HL-60/S4 treated with phorbol 12-myristate 13-acetate at 8.2 ng/mL for 4 days and 3 days (cell line): Measurements from ENCODE around the gene CAMTA1.

Experiments used
- in situ Hi-C: fragments of 300-500 bp; cut with MboI; formaldehyde crosslinking; loops from 2 replicates; pipeline ENCODE4 v1.15.0; 2022; ENCODE audit warnings: low sequenced_read_pairs

Gene CAMTA1

DNA sequence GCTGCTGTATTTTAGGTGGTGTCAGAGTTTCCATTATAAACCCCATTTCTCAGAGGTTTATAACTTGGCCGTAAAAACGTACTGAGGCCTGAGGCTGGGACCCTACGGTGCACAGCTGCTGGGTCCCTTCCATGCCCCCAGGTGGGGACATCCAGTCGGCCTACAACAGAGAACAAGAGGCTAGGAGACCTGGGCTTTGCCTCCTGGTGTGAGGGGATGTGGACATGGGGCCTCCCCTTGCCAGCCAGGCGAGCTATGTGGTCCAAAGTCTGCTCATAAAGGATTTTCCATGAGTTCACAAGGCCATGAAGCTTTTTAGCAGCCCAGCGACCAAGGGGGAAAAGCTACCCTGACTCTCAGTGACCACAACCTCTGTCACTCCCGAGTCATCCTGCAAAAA, 724.3 kb downstream of the CAMTA1 start:
- in situ Hi-C loops, result no loop called here

DNA sequence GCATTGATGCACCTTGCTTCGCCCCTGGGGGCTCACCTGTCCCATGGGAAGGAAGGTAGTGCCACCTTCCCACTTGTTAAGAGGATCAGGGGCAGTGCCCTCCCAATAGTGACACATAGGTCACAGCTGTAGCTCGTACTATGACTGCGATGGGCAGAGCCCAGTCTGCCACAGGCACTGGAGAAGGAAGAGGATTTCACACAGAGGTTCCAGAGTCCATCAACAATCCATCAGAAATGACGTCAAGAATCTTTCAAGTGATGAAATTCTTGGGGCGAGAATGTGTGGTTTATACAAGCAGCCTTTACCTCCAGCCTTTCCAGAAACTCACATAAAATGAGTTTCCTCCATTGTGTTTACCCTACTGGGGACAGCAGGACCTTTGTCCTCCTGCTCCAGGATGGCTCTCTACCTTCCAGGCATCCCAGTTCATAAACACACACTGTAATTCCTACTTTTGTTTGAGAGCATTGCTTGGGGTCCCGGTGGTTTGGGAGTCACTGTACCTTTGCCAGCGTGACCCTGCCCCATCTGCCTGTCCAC, 725.2 kb downstream of the CAMTA1 start:
- in situ Hi-C loops, result no loop called here

- in situ Hi-C loops, result no loop called here
Measured at GRCh38 chr1:7511381-7511780, 726.1 kb downstream of the CAMTA1 start.

DNA sequence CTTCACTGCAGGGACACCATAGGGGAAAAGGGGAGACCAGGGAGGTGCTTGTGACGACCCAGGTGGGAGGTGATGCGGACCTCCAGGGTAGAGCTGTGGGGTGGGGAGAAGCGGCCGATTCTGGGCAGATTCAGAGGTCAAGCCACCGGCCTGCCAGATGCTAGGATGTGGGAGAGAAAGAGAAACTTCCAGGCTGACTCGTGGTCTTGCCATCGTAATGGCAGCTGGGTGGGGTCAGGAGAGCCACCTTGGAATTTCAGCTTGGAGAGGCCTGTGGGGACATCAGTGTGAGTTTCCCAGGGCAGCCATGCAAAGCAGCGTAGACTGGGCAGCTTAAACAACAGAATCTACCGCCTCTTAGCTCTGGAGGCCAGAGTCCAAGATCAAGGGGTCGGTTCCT, 727.8 kb downstream of the CAMTA1 start:
- in situ Hi-C loops, result no loop called here

DNA sequence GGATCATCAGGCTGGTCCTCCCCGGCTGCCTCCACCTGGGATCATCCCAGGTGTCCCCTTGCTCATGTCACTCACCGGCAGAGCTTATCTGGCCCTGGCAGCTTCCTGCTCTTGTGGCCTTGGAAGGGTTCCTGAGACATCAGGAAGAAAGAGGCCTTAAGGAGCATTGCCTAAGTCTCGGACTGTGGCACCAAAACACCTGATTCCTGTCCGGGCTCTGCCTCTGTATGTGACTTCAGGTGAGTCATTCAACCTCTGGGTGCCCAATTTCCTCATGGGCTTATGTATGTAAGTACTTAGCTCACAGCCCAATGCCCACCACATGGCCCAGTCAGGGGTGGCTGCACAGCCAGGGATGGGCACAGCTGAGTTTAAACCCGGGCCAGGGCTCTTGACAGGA, 729.9 kb downstream of the CAMTA1 start:
- in situ Hi-C loops, result no loop called here

- in situ Hi-C loops, result no loop called here
Measured at GRCh38 chr1:7515904-7516303, 730.6 kb downstream of the CAMTA1 start.

DNA sequence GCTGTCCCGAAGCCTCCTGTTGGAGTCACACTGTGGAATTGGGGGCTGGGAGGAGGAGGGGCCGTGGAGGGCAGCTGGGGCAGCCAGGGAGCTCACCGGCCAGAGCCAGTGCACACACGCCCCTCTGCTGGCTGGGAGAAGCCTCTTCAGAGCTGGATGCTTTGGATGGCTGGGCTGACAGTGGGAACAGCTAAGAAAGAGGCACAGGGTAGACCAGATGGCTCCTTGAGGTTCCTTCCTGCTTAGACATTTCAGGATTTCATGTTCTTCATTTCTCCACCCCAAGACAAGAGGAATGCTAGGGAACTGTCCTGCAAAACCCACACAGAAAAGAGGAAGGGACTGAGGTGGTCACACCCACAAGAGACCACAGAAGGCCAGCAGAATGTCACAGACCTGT, 731.1 kb downstream of the CAMTA1 start:
- in situ Hi-C loops, result no loop called here

DNA sequence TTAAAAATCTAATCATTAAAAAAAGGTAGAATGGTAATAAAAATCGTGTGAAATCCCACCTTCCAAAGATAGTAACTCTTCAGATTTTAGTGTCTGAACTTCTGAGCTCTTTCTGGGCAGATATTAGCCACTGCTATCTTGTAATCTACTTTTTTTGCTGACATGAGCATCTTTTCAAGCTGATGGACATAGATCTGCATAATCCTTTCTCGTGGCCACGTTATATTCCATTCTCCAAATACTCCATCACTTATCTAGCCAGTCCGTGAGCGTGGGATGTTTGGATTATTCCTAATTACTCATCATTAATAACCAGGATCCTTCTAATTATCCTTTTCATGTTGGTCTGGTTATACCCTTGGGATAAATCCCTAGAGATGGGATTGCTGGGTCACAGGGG, 731.7 kb downstream of the CAMTA1 start:
- in situ Hi-C loops, result no loop called here

DNA sequence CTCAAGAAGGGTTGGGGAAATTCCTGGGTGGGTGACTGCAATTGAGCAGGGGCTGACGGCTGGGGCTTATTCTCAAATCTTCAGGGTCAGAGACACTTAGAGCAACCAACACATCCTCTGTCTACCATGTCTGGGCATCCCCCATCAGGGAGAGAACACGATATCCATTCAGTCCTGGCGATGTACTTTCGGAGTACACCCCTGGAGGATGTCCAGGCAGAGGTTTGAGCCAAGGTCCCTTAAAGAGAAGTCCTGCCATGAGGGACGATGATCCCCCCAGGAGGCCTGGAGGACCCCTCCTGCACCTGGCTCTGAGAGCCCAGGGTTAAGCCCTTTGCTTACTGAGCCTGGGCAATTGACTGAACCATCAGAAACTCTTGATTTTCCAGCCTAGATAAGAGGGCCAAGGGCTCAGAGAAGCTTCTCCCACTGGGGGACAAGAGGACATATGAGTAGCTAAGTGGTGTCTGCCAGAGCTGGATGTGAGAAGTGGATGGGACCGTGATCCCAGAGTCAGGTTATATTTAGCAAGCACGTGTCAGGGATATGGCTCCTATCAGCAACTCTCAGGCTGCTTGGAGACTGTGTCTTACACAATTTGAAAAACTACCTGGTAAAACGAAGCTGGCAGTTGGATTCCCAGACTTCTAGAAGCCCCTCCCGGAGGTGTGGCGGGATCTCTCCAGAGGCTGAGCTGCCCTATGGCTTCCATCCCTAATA, 732.5 kb downstream of the CAMTA1 start:
- in situ Hi-C loops, result no loop called here

DNA sequence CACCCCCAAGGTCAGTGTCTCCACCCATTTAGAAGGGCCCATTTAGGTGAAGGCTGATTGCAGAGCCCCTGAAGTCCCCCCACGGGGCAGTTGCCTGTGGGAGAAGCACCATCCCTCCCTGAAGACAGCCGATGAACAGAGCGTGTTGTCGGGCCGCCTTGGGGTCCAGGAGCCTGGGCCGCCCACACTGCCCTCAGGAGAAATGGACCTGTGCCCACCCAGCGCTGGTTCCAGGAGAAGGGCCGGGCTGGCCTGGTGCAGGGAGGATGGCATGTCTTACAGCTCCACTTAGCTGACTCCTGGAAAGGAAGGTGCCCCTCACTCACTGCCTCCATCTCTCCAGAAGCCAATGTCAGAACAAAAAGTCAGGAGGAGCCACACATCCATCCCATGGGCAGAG, 733.2 kb downstream of the CAMTA1 start:
- in situ Hi-C loops, result no loop called here

DNA sequence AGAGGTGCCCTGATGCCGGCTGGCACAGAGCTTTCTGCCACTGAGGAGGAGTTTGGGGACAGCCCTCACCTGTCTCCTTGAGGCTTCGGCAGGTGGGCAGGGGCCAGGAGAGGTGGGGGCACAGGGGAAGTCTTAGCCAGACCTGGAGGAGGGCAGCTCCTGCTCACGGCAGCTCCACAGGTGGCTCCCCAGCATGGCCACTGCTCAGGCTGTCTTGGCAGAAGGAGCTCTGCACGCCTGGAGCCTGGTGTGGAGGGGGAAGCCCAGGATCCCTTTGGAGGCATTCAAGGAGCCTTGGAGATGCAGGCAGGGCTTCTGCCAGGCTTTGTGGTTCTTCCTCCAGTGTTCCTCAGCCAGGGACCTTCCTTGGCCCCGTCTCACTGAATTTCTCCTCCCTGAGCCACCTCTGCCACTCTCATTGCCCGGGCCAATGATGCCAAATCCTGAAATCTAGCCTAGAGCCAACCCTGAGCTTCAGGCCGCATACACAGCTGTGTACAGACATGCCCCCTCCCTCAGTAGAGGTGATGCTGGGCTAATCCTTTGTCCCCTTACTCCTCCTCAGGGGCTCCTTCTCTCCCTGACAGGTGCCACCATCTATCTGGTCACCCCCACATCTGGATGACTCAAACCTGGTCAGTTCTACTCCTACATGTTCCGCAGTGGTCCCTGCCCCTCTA, 734.1 kb downstream of the CAMTA1 start:
- in situ Hi-C loops, result no loop called here

DNA sequence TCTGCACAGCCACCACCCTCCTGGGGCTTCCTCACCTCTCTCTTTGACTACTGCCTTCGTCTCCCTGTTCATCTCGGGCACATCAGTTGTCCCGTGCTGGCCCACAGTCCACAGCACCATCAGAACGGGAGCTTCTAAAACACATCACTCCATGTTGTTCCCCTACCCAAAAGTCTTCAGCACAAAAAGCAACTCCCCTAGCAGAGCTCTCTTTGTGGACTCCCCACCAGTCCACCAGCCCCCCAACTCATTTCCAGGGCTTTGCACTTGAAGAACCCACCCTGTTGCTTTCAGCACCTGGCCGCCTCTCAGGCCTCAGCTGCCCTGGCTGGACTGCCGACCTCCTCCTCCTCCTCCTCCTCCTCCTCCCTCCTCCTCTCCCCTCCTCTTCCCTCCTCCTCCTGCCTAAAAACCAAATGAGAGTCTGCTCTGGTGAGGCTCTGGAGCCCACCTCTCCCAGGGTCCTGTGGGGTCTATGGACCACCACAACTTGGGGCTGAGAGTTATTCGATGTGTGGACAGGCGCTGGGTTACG, 734.7 kb downstream of the CAMTA1 start:
- in situ Hi-C loops, result no loop called here

GRCh38 chr1:7520496-7520895, 735.2 kb downstream of the CAMTA1 start:
- in situ Hi-C loops, result no loop called here

DNA sequence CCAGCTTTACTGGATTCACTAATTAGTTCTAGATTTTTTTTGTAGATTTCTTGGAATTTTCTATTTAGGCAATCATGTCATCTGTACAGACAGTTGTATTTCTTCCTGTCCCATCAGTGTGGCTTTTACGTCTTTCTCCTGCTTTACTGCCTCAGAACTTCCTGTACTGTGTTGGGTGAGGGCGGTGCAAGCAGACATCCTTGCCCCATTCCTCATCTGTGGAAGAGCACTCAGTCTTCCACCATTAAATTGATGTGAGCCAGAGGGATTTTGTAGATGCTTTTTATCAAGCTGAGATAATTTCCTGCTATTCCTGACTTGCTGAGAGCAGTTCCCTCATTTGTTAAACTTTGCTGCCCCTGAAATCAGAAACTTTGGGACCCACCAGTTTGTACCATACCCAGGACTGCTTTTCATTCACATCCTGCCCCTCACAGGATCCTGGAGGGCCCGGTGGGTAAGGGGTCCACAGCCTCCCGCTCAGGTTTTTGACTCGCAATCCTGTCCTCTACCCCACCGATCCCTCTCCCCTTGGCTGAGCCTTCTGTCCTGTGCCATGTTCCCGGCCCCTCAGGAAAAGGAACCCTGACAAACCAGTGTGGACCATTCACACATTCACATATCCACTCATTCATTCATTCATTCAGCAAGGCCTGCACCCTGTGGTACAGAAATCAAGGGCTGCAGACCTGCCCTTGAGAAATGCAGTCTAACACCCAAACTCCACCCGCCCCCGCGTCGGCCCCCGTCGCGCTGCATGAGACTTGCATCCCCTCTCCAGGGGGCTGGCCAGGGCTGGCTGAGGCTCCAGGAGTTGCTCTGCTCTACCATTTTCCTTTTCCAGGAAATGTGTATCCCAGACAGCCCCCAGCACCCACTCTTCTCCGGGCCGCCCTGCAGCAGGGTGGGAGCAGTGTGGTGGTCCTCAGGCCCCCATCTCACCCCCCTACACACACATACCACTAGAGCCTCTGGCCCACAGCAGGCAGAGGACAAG, 739.4 kb downstream of the CAMTA1 start:
- in situ Hi-C loops, result no loop called here

DNA sequence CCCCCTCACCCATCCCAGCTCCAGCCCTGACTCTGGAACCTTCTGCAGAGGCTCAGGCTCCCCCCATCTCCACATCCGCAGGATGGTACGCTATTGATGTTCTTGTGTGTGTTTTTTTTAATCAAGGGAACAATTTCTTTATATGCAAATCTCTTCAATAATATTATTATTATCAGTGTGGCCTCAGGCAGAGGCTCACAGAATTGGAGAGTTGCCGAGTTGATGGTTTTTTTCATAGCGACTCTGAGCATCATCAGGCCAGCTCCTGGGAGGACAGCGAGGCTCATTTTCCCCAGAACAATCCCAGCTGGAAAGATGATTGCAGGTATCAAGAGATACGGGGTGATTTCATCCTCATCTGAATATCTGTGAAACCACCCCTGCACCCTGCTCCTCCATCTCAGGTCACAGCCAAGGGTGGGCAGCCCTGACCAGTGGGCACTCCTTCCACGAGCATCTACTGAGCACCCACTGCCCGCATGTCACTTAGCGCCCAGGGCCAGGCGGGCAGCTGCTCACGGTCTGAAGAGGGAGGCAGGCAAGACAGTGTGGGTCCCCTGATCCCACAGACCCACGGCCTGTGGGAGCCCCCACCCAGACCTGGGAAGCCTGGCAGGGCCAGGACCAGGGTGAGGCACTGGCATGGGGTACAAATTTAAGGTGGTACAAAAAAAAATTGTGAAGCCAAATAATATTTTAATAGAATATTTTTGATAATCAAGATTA, 740.2 kb downstream of the CAMTA1 start:
- in situ Hi-C loops, result no loop called here

DNA sequence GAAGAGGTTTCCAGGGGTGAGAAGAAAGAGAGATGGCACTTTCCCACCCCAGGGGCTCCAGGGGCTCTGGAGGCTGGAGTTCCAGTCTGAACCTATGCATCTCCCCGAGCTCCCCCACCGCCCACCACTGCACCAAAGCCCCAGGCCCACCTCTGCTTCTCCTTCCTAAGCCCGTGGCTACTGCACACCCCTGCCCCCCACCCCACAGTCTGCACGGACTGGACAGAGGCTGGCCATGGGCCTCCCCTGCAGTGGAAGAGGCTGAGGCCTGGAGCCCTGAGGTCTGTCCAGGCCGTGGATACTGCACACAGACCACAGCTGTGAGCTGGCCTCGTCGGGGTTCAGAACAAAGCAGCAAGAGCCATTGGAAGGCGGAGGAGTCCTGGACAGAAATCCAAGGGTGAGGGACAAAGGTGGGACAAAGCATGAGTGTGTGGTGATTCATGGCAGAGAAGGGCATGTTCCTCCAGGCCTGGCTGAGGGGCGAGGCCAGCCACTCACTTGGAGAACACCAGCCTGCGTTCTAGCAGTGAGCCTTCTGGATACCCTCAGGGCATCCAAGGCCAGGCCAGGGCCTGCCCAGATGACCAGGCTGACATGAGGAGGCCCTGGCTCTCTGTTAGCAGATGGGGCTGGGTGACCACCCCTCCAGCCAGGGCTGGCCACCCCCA, 741.1 kb downstream of the CAMTA1 start:
- in situ Hi-C loops, result no loop called here

- in situ Hi-C loops, result no loop called here
Measured at GRCh38 chr1:7526867-7527732, 741.8 kb downstream of the CAMTA1 start.

DNA sequence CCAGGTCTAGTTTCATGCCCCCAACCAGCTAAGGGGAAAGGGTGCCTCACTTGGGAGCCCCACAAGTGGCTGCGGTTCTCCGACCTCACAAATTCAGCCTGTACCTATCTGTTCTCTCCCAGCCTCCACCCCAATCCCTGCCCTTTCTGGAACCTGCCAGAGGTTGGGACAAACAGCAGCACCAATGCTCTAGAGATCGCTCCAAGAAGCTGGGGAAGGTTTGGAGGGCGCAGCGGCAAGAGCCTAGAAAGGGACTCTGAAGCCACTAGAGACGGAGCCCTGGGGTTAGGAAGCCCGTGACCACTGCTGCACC, 742.4 kb downstream of the CAMTA1 start:
- in situ Hi-C loops, result no loop called here
